ENCODE data around the gene ARRDC4.

The ARRDC4 gene, protein sequence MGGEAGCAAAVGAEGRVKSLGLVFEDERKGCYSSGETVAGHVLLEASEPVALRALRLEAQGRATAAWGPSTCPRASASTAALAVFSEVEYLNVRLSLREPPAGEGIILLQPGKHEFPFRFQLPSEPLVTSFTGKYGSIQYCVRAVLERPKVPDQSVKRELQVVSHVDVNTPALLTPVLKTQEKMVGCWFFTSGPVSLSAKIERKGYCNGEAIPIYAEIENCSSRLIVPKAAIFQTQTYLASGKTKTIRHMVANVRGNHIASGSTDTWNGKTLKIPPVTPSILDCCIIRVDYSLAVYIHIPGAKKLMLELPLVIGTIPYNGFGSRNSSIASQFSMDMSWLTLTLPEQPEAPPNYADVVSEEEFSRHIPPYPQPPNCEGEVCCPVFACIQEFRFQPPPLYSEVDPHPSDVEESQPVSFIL

DNA sequence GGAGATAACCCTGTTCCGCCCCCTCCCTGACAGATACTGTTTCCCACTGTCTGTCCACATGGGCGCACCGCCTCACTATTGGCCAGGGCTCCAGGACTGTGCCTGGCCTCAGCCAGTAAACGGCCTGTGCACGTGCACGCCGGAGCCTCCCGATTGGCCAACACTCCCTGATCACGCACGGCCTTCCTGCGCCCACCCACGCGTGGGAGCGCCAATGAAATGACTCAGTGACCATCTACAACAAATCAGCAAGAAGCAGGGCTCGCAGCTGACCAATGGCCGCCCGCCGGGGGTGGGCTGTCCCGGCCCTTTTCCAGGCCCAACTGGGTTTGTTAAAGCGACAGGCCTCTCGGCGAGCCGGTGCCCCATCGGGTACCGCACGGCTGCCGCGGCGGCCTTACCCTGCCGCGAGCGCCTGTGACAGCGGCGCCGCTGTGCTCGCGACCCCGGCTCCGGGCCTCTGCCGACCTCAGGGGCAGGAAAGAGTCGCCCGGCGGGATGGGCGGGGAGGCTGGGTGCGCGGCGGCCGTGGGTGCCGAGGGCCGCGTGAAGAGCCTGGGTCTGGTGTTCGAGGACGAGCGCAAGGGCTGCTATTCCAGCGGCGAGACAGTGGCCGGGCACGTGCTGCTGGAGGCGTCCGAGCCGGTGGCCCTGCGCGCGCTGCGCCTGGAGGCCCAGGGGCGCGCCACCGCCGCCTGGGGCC is at the start of gene ARRDC4:
Gene ARRDC4, plus strand, starts transcription at position 340 of the 703 bp plus-strand sequence. Its CDS starts 159 bp downstream, at position 499.
- DNase-seq (ENCODE audit: low spot score) = peak; percentile 99

DNA sequence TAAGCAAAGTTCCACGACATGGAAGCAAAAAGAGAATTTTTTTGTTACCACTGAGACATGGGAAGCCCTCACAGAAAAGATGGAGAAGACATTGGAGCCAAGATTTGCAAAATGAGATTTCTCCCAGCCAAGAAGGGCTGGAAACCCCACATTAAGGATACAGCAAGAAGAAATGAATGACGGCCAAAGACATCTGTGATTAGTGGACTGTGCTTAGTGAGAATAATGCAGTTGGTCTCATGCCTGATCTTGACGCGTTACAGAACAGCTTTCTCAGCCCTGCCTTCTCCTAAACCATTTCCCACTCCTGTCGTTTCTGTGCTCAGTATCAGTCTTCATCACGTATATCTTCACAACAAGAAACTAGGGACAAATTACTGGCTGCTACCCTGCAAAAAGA is 45.8 kb upstream of the ARRDC4 start:
- DNase-seq (ENCODE audit: low spot score) = no peak

DNA sequence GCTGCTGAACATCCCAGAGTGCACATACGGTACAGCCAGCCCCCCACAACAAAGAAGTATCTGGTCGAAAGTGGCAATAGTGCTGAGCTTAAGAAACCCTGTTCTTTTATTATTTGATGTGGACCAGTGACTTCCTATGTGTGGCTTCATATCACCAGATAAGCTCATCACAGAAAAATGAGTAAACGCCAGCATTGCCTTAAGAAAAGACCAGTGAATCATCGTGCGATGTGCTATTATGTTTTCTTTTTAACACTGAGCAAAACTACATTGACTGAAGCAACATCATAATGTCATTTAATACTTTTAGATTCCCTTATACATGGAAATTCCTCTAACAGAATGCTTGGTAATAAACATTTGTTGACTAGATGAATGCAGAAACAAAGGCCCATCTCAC is 45.2 kb upstream of the ARRDC4 start:
- no peak for DNase-seq (ENCODE audit: low spot score)

DNA sequence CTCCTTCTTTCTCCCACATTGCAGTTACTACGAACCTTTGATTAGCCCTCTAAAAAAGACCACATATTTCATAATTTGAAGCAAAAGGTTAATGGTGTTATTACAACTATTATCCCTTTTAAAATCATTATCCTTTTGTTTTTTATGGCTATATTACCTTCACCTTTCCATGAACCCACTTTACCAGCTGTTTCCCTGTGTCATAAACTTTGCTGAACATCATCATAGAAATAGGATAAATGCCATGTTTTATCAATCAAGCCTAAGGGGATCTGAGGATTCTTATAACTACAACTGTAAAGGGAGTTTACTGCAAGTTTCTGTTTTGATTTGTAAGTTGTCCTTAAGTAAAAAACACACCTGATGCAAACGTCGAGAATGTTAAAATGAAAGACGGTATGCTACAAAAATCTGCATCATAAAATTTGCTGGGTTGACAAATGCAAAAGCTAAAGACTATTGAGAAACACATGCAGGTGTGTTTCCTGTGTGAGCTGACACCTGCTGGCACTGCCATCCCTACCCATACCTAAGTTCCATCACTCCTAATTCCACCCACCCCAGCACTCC is 39.1 kb upstream of the ARRDC4 start:
- DNase-seq (ENCODE audit: low spot score) = no peak

DNA sequence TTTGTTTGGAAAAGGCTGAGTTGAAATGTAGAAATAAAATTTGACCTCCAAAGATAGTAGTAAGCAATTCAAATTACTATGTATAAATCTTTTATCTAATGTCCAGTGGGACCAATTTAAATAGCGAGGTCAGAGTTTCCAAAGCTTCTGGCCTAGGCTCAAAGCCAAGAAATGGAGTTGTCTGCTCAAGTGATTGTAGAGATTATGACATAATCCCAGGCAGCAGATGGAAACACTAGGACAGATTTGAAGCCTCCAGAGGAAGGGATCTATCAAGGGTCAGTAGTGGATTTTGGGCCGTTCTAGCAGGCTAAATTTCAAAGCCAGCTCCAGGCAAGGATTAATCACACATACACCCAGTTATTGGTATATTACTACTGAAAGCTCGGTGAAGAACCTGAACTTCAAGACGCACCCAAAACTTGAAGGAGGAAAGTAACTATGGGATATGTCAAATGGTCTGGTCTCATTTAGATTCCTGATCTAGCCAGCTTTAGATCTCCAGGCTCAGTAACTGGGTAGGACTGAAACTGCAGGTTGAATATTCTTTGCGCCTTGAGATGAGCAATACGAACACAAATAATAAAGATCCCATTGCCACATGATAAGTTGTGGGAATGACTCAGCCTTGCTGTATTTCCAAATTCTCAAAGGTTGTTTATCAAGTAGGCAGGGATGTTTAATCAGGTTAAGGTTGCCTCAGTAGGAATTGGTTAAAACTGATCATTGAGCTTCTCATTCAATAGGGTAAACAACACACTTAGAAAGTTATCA is 30.9 kb upstream of the ARRDC4 start:
- no peak for DNase-seq (ENCODE audit: low spot score)

DNA sequence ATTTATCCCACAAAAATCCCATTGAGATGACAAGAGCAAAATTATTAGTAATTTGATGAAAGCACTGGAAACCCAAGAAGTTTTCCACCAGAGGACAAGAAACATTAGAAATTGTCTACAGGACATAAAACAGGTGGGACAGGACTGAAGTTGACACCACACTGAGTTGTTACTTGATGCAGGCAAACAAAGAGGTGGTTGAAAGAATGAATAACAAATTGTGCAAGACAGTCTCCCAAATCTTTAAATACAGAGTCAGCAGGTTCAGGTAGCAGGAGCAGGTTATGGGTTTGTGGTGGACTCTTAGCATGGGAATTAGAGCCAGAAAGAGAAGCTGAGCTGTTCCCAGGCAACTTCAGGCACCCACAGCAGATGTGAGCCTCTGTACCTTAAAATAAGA is 30.3 kb upstream of the ARRDC4 start:
- DNase-seq (ENCODE audit: low spot score) = no peak

DNA sequence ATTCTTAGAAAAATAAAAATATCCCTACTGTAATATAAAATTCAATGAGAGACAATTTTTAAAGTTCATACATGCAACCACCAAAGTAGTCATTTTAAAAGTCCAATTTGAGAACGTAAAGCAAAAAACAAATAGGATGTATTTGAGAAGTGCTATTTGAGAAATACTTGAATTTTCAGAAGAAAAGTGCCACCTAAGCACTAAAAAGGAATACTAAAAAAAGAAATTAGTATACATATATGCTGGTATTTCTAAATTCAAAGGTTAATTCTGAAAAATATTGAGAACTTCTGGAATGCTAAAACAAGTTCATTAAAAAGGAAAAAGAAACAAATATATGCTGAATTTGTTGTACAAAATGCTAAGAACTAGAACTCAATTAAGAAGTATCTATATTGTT is 29.2 kb upstream of the ARRDC4 start:
- no peak for DNase-seq (ENCODE audit: low spot score)

DNA sequence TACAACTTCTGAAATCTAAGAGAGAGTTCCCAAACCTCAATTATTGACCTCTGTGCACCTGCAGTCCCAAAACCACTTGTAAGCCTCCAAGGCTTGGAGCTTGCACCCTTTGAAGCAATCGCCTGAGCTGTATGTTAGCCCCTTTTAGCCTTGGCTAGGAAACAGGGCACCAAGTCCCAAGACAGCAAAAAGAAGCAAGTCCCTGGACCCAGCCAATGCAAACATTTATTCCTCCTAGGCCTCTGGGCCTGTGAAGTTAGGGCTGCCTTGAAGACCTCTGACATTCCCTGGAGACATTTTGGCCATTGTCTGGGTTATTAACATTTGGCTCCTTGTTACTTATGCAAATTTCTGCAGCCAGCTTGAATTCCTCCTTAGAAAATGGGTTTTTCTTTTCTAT is 26.9 kb upstream of the ARRDC4 start:
- DNase-seq (ENCODE audit: low spot score) = no peak

DNA sequence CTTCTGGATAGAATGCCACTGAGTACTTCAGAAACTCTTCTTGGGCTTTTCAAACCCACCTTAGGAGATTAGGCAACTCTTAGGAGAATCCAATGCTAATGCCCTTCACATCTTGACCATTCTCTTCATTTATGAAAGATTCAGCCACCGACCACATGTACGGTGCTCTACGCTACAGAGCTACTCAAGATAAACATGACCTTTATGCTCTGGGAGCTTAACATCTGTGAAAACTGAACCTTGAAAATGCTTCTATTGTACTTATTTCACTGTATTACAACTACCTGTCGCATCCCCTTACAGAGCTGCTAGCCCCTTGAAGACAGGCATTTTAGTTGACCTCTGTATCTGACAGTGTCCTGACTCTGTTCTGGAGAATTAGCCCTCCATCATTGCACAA is 19.5 kb upstream of the ARRDC4 start:
- DNase-seq (ENCODE audit: low spot score) = no peak

DNA sequence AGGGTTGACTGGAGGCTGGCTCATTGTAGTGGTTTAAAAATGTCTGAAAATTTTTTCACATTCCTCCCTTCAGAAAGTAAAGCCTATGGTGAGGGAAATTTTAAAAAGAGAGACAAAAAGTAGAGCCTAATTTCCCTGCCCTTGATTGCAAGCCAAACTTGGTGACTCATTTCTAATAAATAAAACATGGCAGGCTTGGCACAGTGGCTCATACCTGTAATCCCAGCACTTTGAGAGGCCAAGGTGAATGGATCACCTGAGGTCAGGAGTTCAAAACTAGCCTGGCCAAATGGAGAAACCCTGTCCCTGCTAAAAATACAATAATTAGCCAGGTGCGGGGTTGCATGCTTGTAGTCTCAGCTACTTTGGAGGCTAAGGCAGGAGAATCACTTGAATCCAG is 18.9 kb upstream of the ARRDC4 start:
- DNase-seq (ENCODE audit: low spot score) = no peak

DNA sequence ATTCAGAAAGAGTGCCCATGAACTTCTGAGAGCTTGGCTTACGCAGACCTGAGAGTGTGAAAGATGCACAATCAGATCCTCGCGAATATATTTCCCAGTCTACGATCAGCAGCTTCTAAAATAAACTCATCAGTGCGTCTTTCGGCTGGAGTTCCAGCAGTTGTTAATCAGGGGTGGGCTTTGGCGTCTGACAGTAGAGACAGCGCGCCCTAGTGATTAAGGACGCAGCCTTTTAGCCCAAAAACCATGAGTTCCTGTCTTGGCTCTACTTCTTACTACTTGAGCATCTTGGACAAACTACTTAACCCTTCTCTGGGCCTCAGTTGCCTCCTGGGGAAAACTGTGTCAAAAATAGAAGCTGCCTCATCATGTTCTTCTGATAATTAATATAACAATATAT is 15.8 kb upstream of the ARRDC4 start:
- DNase-seq (ENCODE audit: low spot score) = no peak

DNA sequence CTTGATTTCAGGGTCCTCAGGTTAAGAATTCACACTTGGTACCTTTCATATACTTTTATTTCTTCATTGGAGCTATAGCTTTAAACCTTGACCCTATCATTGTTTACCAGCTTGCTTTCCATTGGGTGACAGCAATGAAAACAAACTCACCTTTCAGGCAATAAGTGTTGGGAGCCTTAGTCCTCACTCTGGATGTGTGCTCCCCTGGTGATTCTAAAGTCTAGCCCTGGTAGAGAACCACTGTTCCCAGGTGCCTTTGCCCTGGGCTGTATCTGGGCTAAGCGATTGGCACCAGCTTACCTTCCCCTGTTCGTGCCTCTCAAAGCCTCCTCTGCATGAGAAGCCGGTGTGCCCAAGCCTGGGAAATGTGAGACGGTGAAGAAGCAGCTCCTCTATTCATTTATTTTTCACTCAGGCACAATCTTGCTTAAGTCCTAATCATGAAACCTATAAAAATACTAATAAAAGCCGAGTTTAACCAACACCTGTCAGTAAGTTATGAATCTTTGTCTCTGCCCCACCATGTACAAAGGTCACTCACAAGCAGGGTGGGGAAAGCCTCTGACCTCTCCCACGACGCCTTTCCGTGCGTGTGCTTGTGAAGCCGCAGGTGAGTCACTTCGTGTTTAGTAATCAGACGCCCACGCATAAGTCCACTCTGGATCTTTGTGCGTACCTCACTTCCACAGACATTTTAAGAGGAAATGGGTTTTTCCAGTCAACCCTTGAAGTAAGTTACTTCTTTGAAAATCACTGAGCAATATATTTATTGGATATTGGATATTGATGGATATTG is 12.8 kb upstream of the ARRDC4 start:
- DNase-seq (ENCODE audit: low spot score) = no peak

DNA sequence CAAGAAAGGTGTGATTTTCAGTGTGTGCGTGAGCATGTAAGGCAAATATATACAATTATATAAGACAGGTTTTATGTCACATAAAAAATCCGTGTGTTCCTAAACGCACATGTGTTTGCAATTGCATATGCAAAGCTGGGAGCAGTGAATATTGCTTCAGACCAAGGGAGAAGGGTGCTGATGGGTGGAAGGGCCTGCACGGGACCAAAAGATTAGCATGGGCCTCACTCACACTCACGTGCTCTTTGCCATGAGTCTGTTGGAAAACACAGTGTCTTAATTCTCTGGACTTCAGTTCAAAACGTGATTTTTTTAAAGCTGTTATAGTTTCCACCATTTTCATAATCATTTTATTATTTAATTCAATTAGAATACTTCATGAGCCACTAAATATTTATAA is 7.2 kb upstream of the ARRDC4 start:
- DNase-seq (ENCODE audit: low spot score) = no peak

DNA sequence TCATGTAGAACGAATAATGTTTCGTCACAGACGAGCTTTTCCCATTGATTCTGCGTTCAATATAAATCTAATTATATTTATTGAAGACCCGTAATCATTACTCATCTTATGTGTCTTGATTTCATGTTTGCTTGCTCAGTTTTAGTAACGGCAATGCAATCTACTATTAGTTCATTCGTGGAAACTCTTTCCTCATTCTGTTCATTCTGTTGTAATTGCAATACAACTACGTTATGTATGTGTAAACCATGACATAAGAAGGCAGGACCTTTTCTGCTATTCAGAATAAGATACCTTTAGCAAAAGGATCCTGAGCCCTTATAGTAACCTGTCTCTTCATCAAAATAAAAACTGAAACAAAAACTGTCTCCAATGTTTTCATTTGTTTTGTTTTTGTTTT is 6.8 kb upstream of the ARRDC4 start:
- DNase-seq (ENCODE audit: low spot score) = no peak

DNA sequence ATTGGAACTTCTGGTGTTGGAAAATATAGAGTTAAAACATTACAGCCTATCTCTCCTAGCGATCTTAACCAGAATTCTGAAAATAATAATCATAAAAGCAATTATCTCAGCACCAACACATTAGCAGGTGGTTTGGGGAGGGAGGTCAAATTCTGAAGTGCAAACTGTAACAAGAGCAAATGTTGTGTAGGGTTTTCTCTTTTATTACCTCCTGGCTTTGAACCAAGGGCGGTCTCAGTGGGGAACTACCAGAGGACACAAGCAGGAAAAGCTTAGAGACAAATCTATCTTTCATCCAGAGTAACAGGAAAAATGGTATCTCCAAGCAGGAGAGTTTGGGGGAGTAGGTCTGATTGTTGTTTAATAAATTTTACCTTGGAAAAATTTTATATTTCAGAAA is 5.5 kb upstream of the ARRDC4 start:
- no peak for DNase-seq (ENCODE audit: low spot score)

DNA sequence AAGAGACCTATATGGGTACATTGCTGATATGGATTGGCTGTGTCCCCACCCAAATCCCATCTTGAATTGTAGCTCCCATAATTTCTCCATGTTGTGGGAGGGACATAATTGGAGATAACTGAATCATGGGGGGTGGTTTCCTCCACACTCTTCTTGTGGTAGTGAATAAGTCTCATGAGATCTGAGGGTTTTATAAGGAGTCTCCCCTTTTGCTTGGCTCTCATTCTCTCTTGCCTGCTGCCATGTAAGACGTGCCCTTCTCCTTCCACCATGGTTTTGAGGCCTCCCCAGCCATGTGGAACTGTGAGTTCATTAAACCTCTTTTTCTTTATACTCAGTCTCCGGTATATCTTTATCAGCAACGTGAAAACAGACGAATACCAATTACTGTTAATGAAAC is 5.0 kb upstream of the ARRDC4 start:
- DNase-seq (ENCODE audit: low spot score) = no peak

DNA sequence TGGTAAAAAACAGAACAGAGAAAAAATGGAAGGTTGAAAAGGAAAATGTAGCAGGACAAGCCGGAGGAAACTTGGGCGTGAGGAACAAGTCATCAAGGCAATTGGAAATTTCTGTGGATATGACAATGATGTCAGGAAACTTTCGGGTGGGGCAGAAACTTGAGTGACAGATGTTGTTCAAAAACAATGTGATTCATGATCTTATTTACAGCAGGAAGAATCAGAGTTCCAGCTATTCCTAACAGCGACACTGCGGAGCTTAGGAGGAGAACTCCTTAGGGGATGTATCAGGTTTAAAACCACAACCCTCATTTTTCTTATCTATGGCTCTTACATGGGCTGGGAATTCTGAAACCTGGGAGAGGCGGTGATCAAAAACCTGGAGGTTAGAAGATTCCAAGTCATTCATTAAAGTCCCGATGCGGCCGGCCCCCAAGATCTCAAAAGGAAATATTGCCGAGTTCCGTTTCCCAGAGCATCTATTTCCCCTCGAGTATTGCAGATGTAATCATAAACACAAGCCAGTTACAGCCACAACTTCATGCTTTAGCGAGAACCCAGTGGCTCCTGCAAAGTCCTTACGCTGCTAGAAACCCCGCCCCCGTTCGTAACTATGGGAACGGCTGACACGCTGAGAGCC is 659 bp upstream of the ARRDC4 start:
- DNase-seq (ENCODE audit: low spot score) = no peak

DNA sequence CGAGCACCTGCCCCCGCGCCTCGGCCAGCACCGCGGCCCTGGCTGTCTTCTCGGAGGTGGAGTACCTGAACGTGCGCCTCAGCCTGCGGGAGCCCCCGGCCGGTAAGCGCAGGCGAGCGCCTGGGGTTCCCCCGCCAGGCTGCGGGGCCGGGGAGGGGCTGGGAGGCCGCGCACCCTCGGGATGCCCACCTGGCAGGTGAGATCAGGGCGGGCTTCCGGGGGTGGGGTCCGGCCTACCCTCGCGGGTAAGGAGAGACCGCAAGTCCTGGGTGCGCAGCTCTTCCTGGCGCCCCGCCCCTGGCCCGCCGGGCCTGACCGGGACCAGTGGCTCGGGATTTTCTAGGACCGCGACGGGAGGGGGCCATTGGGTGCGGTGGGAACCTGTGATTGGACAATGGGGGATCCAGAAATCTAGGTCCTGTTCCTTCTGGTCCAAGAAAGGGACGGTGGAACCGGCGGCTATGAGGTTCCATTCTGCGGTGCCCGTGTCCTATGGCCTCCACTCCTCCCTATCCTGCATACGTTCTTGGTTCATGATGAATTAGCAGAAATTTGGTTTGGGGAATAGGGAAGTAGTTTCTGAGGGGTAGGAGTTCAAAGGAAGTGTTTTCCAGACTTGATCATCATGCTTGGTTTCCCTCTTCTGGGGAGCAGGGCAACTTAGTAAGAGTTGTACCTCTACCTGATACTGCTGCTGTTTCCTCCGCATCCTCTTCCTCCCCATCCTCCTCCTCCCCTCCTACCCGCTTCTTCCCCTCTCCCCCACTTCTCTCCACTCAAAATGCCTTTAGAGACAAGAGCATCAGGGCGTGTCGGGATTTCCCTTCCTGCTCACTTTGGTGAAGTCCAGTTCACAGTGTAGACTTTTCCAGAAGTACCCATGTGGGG is 808 bp downstream of the ARRDC4 start:
- DNase-seq (ENCODE audit: low spot score) = peak; percentile 65

DNA sequence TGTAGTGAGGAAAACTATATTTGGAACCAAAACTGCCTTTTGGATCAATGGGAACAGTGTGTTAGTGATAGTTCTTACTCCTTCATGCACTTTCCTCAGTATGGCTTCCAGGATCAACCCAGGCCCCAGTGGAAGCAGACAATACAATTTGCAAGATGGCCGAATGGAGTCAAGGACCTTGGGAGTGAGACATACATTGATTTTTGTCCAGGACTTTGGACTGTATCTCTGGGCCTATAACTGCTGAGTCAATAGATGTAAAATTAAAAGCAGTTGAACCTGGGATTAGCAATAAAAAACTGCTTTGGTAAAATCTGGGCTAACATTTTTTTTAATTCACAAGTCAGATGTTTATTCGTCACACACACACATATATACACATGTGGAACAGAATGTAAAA is 1.8 kb downstream of the ARRDC4 start:
- no peak for DNase-seq (ENCODE audit: low spot score)

DNA sequence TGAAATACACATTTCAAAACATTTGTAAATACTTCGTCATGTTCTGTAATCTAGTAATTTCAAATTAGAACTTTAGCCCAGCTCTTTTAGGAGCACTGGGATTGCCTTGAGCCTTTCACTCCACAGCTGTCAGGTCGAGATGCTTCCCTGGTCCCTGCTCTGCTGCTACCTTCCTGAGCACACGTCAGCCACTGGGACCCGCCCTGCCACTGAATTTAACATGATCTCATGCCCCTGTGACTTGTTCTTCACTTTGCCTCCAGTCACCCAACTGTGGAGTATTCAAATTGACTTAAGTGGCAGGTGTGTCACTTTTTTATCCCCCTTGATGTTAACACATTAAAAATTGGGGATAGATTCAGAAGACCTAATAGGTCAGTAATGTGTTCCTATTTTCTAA is 3.3 kb downstream of the ARRDC4 start:
- no peak for DNase-seq (ENCODE audit: low spot score)
